AG09309 (cell line): ENCODE results near the gene CELF2.

Experiments
- DNase-seq: peaks from one replicate; pipeline ENCODE4 v3.0.0-alpha.2; 2010; ENCODE audit warnings: low read depth
- H3K4me3 ChIP-seq: 2 replicates; pipeline ENCODE4 v1.5.1; 2011; ENCODE audit warnings: mild to moderate bottlenecking, low read depth, low read length, moderate library complexity; ENCODE audit not compliant: control insufficient read depth
- CTCF ChIP-seq: IDR thresholded peaks from 2 replicates; pipeline ENCODE4 v1.5.1; 2011; ENCODE audit warnings: mild to moderate bottlenecking, low read depth, low read length, inconsistent platforms; ENCODE audit not compliant: insufficient read depth, control insufficient read depth; ENCODE audit errors: missing control alignments

CELF2 gene

GRCh38 chr10:10977978-10978377 is 39.7 kb upstream of the CELF2 start:
- TF ChIP-seq CTCF = no peak
- peak; percentile 3 for DNase-seq
- H3K4me3 ChIP-seq = no peak overlapping the region

DNA sequence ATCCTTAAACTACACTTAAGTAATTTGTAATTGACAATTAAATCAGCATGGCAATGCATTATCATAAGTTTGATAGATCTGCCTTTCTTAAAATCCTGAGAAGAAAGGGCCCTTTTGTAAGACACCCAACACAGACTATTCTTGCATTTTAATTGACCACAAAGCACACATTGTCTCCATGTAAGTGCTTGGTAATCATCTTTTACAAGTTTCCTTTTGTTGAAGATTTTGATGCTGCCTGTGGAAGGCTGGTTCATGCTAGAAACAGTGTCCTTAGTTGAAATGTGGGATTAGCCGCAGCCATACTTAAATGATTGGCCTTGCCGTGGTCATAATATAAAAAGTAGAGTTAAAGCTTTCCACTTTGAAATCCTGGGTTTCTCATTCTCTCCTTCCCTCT is 32.3 kb upstream of the CELF2 start:
- no peak overlapping the region for H3K4me3 ChIP-seq
- DNase-seq = no peak
- TF ChIP-seq CTCF = no peak

- no peak for DNase-seq
- no peak for TF ChIP-seq CTCF
- no peak overlapping the region for H3K4me3 ChIP-seq
Measured at GRCh38 chr10:10986606-10987005, 31.1 kb upstream of the CELF2 start.

DNA sequence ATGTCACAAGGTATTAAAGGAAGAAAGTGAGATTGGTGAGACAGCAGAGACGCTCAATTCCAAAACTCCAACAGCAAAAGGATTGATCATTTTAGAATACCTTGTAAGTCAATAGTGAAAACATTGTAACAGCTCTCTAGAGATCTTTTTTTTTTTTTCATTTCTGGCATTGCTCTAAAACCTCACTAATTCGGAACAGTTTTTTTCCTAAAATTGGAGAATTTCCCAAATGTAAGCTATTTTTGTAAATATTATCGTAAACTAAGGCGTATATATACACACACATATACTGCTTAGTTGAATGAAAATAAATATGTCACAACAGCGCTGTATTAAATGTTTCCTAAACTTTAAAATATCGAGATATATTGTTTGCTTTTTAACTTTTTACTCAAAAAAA is 30.6 kb upstream of the CELF2 start:
- DNase-seq = no peak
- no peak overlapping the region for H3K4me3 ChIP-seq
- TF ChIP-seq CTCF = no peak

DNA sequence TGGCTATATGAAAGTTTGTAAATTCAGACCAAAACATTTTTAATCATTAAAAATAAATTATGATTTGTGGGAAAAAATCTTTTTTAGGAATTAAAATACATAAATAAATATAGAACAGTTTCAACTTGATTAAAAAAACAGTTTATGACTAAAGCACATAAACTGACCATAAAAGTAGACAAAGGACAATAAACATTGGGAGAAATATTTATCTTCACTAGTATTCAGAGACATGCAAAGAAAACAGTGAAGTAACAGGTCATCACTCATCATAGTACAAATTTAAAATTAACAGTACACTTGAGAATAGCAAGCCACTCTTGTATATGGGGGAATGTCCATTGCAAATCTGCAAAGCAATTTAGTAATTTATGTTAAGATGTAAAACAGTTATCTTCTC is 28.0 kb upstream of the CELF2 start:
- H3K4me3 ChIP-seq = no peak overlapping the region
- no peak for DNase-seq
- TF ChIP-seq CTCF = no peak

DNA sequence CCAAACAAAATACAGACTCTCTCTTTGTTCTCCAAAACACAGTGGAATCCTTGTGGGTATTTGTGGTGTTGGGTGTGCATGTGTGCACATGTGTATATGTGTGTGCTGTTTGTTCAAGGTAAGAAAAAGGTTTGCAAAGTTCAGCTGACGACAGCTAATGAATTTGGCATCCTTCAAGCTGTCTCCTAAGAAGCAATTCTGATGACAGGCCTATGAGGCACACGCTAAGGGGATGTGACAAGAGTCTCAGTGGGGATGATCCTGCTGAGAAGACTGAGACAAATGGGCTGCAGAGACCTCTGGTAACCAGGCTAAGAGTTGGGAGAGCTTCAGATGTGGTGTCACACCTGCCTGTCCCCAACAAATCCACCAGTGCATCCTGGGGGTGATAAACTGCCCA is 26.5 kb upstream of the CELF2 start:
- DNase-seq = no peak
- H3K4me3 ChIP-seq = no peak overlapping the region
- TF ChIP-seq CTCF = no peak

DNA sequence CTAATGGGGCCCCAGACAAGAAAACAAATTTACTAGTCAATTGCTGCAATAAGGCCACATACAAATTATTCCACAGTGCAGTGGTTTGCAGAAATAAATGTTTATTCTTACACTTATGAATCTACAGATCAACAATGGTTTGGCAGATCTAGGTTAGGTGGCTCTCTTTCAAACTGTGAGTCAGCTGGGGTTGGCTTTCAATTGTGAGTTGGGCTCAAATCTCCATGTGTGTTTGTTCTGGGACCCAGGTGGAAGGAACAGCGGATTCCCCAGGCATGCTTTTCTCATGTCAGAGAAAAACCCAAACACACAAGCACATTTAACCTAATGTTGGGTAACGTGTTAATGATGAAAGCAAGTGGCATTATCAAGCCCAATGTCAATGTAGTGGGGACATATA is 25.6 kb upstream of the CELF2 start:
- H3K4me3 ChIP-seq = no peak overlapping the region
- no peak for TF ChIP-seq CTCF

More for the DNA sequence above, 25.6 kb upstream of the CELF2 start:
- DNase-seq = no peak
